ELR (cell line): Measurements from ENCODE around the gene SLC9A9.

Source experiments
- DNase-seq: peaks from one replicate; pipeline ENCODE4 v3.0.0-alpha.2; 2015; ENCODE audit warnings: low read depth

The SLC9A9 gene

DNA sequence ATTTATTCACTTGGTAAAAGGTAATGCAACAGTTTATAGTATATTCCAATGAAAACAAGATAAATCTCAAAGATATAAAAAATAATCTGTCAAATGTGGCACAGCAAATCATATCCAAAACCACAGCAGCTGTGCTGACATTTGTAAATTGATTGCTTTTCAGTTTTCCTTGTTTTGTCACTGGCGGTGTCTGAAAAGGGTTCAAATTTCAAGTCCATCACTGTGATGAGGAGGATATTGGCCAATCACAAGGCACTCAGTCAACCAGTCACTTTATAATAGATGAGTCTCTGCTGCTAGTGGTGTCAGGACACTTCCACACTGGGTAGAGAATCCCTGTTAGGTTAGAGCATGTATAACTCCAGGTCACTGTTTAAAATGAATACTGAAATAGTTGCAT is 154.8 kb downstream of the SLC9A9 start:
- no peak for DNase-seq

DNA sequence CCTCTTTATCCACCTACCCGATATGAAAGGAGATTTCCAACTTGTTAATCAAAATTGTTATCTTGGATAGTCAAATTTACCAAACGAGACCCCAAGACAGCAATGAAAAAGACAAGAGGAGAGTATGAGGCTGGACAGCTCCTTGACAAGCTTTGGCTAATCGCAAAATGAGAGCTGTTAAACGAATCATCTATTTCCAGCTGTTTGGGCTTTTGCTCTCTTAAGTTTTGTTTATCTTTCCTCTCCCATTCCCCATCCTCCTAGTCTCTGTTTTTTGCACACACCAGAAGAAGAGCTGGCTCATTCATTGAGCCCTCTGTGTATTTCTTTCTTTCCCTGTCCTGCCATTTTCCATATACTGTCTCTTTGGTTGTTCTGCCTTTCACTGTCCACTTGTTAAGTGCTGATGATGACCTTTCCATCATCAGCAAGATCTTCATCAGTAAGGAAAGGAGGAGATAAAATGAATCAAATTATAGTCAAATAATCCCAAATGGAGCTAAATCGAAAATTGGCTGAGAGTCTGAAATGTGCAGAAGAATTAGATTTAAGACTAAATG is 161.6 kb downstream of the SLC9A9 start:
- no peak for DNase-seq

DNA sequence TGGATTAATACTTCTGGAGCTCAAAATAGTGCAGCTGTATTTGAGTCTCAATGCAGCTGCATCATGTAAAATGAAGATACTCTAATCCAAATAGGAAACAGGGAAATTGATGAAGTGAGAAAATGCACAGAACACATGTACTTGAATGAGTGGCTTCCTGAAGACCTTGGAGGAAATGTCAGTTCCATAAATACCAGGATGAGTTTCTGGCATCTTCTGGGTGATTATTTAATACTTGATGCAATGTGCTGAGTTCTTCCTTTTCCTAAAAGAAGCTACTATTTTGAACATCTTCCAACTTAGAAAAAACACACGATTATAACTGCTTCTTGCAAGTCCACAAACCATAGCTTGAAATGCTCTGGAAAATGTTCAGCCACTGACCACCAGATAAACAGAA is 162.8 kb downstream of the SLC9A9 start:
- DNase-seq: no peak

DNA sequence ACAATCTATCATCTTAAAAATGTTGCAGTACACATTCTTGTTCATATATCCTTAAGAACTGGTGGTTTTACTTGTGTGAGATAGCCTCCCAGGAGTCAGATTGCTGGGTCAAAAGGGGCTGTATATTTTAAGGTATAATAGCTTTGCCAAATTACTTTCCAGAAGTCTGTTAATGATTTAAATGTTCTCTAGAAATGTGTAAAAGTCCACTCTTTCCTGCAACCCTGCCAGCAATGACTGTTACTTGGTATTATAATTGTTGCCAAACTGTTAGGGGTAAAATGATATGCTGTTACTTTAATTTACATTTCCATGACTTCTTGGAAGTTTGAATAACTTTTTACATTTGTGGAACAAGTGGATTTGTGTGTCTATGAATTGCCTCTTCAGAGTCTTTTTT is 170.8 kb downstream of the SLC9A9 start:
- DNase-seq: no peak

DNA sequence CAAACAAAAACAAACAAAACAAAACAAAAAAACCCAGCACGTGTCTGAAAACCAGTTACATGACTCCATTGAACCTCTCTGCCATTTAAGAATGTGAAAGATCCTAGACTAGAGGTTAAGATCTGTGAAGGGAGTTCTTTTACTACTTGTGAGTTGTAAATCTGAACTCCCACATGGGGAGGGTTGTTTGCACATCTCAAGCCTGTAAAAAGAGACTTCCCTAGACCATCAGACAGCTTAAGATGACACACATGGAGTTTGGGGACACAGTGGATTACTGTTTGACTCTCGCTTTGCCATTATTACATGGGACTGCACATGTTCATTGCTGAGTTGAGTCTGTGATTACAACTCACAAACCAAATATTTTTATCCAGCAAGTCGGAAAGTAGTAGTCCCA is 171.5 kb downstream of the SLC9A9 start:
- DNase-seq: no peak

DNA sequence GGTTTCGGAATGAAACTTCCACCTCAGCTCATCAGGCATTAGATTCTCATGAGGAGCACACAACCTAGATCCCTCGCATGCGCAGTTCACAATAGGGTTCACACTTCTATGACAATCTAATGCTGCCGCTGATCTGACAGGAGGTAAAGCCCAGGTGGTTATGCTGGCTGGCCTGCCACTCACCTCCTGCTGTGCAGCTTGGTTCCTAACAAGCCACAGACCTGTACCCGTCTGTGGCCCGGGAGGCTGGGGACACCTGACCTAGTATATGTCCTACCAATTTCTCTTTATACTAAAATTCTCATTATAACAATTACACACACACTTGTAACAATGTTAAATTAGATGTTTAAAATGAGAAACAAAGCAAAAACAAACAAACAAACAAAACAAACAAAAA is 172.2 kb downstream of the SLC9A9 start:
- DNase-seq: no peak

DNA sequence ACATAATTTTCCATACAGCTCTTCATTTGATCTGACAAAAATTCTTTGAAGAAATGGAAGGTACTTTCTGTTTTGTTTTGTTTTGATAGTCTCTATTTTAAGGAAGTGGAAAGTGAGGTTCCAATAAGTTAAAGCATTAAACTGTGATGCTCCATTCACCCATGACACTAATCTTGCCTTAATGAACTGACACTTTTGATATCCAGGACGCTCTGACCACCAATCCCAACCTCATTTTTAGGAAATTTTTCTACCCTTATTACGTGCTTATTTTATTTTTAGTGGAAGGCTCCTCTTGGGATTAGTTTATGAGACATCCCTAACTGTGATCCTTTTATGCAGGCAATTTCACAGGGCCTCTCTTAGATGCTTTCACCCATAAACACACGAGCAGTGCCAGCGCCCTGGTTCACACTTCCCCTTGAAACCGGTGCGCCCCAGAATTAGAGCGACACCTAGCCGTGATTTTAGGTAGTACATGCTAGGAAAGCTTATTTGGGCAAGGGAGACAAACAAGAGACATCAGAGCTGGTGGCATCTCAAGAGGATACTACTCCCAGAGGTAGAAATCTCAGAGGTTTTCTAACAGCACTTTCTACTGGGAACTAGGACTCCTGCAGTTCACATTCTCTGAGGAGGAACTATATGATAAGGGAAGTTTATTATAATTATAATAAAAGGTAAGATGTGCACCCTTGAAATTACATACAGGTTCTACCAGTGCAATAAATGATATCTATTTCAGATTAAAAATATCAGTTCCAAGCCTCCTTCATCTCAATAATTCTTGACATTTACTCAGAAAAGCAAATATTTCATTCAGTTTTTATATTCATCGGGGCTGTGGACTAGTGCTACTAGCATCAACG is 173.9 kb downstream of the SLC9A9 start:
- DNase-seq: peak; percentile 72

DNA sequence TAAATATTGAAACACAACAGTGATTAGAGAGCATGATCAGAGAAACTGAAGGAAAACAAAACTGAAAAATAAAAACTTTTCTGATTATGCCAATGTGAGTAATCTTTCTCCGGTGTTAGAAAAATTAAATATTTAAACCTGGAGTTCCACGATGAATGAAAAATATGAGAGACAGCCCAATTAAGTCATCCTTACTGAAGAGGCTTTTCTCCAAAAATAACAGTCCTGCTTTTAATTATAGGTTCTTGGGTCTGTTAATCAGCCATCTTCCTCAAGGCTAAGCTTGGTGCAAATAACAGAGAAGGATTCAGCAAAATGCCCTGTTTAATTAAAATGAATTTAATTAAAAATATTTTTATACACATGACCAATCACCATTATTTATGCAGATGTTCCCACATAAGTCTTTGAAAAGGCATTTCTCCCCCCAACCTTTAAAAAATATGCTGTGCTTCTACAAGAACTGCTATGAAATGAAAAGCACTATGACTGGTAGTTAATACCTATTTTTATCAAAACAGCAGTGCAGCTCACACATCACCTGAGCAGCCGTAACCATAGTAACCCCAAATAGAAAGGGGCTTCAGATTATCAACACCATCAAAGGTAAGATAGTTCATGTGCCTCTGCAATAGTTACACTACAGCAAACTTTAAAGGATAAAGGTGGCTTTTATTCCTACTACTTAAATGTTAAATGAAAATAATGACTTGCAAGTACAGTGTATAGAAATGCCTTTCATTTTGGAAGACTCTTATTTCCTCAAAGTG is 175.7 kb downstream of the SLC9A9 start:
- DNase-seq: no peak

DNA sequence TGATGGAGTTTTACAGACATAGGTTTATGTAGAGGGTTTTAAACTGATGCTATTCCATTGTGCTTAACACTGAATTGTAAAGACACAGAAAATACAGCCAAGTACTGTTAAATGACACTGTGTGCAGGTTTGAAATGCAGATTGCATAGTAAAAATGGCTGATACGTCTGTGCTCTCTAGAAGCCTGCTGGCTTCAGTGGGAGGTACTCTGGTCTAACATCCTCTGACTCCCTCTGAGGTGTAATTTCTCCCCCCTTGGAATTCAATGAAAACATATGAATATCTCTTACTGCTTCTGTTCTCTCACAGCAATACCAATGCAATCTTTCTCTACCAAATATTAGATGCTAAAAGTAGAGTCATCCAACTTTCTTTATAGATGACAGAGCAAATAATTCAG is 176.6 kb downstream of the SLC9A9 start:
- no peak for DNase-seq

DNA sequence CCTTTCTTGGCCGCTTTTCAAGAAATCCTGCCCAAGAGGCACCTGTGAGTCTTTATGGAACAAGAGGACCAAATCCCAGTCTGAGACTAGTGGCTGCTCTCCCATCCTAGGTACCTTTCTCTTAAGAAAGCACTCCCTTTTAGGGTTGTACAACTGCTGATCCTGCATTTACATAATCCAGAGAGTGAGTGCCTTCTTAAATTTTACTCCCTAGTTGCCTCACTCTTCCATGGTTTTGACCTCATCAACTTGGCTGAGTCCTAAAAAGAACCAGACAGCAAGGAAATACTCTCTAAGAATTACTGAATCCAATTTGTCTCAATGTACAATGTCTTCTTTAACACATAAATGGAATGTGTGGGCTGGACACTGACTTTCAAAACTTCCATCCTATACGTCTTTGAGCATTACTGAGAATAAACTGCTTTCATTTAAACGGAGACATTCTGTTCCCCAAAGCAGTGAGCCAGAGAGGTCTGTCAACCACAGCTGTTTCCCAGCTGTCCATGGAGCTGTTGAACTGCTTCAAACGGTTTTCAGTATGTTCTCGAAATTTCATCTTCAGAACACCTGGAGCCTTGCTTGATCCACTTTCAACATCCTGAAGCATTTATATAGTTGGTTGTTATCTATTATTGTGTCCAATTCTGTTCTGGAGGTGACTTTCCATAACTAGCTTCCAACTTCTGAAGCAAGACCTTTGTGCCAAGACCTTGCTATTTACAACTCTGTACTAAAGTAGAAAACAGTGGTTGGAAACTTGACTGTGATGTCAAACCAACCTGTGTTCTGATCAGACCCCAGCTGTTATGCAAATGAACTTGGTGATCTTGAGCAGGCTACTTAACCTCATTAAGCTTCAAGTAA is 179.1 kb downstream of the SLC9A9 start:
- DNase-seq: no peak

DNA sequence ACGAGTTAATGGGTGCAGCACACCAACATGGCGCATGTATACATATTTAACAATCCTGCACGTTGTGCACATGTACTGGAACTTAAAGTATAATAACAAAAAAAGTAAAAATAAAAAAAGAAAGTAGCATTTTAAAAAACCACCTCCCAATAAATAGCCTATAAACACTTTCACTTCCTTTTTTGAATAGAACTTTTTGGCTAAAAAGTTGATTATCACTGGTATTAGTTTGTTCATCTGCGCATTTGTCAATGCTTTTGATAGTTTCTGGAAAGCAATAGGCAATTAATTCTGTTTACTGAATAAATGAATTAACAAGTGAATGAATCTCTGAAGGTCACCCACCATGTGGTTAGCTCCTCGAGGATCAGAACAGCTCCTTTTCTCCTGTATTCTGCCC is 179.9 kb downstream of the SLC9A9 start:
- no peak for DNase-seq

DNA sequence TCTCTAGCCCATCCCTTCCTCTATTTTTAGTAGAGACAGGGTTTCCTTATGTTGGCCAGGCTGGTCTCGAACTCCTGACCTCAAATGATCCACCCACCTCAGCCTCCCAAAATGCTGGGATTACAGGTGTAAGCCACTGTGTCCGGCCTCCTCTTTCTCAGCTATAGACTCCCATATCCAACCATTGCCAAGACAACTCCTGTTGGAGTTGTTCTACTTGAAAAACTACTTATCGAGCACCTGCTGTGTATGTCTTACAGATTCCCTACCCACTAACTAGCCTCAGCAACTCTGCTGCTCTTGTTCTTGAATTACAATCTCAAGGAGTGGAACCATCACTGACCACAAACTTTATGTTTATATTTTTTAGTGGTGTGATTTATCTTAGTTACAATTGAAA is 186.6 kb downstream of the SLC9A9 start:
- DNase-seq: no peak

DNA sequence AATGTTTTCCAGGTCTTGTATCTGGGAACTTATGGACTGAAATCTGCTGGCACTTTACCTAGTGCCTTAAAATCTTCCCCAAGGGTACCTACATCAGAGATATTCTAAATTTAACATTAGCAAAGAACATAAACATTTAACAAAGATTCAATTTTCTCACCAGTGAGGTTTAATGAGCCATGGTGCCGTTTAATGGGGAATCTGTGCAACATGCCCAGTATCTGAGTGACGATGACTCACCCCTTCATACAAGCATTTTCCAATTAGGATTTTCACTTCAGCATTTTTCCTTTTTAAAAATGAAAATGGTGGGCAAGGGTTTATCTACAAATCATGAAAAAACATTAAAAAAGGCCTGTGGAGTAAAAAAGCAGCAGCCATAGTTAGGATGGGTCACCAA is 189.4 kb downstream of the SLC9A9 start:
- DNase-seq: no peak

DNA sequence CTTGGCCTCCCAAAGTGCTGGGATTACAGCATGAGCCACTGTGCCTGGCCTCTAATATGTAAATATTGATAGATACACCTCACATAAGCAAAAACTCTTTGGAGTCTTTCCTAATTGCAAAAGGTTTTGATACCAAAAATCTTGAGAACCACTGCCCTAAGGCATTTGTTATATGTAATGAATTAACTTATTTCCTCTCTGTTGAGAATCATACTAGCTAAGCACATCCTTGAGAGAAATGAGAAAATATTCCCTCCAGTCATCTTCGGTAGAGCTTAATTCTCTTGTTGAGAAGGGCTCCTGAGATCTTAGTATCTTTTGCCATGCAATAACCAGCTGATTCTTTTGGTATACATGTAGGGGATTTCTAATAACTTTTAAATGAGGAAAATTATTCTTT is 190.2 kb downstream of the SLC9A9 start:
- no peak for DNase-seq

DNA sequence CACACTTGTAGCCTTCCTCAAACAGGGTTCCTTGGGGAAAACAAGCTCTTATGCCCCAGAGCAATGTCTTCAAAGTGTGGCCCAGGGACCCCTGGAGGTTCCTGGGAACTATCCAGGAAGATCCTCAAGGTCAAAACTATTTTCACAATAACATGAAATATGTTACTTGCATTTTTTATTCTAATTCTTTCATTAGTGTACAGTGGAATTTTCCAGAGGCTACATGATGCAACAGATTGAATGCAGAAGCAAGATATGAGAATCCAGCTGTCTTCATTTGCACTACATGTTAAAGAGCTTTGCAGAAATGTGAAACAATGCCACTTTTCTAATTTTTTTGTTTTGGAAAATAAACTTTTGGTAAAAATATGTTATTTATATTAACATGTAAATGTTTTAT is 190.9 kb downstream of the SLC9A9 start:
- no peak for DNase-seq

DNA sequence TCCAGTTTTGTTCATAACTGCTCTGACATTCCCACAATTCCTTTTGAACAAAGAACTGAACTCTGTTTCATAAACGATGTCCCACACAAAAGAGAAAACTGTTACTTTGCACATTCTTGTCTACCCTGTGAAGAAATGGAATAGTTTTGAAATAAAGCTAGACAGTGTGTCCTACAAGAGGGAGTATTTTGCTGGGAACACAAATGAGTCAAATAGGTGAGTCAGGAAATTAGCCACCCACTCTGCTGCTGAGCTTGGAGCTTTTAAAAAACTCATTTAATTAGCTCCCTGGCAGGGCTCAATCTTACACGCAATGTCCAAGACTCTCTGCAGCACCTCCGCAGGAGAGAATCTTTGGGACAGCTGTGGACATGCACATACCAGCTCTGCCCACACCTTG is 193.4 kb downstream of the SLC9A9 start:
- no peak for DNase-seq

DNA sequence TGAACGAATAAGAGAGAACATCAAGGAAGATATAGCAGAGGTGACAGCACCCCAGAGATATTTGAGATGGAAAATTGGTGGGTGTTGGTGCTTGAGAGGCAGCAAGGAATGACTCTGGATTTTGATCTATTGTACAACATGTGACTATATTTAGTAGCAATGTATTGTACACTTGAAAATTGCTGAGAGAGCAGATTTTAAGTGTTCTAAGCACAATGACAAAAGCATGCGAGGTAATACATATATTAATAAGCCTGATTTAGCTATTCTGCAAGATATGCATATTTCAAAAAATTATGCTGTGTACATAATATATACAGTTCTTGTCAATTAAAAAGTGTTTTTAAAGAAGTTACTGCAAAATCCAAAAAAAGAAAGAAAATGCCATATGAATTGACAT is 194.3 kb downstream of the SLC9A9 start:
- DNase-seq: no peak

DNA sequence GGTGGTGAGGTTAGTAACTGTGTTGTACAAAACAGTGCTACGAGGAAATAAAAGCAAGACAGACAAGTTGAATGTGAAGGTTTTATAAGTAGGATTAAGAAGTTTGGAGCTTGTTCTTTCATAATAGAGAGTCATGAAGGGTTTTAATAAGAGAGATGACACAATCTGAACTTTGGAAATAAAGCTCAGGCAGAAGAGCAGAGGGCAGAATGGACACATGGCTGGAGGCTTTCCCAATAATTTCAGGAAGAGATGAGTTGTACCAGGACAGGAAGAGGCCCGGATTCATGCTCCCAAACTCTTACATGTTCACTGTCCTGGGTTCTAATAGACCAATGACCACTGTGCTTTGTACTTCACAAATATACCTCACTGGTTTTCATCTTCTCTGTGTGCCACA is 194.8 kb downstream of the SLC9A9 start:
- DNase-seq: no peak

DNA sequence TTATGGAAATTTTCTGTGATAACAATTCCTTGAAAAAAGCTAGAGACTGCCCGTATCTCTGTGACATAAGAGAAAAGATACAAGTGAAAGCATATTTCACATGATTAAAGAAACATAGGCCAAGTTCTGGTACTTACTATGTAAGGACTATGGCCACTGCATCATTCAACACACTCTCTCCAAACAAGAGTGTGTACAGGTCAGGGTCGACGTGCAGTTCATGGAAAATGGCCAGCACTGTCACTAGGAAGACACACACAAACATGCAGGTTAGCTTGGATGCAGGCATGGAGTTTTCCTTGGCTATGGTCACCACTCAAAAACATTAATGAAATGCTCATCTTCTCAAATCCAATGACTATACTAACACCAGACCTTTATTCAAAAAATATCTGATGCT is 196.2 kb downstream of the SLC9A9 start:
- DNase-seq: no peak

DNA sequence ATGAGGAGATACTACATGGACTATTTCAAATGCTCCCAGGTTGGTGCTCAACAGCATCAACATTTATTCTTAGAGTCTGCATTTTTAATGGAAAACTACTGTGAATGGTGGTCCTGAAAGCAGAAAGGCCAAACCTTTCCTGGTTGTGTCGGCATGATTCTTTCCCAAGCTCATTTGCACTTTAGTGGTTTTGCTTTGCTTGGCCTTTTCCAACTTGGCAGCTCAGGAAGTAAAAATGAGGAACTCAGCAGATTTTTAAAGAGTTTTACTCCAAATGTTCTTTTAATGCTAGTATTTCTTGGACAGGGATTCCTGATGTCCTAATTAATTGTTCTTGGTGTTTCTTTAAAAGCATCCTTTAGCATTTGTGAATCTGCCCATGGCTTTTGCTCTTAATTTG is 197.4 kb downstream of the SLC9A9 start:
- DNase-seq: no peak

DNA sequence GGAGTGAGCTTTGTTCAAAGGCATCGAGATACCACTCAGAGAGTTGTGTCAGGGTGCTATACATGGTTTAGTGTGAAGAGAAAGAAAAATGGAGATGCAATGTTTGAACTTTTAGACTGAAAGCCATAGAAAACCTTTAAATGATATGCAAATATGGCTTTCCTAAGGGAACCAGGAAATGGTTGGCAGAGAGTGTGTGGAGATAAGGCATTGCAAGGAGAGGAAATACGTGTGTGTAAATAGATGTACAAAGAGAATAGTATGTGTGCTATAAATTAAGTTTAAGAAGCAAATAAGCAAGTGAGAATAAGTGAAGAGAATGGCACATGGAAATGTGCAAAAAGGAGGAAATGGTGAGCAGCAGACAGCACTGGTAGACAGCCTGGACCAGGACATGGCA is 198.1 kb downstream of the SLC9A9 start:
- no peak for DNase-seq

DNA sequence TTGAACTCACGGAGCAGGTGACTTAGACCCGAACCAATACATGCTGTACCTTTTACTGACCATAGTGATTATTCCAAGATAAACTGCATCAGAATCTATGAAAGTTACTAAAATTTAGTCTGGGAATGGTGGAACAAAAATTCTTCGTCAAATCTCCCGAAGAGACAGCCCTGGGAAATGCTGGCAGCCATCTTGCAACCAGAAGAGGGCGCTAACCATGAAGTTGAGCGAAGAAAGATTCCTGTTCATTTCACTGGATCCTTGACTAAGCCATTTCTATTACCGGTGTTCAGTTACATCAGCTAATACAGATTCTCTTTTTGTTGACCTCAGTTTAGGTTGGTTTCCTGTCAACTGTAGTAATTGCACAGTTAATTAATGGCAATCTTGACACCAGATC is 199.6 kb downstream of the SLC9A9 start:
- DNase-seq: no peak
